GM12878 (cell line): ENCODE data around the gene TRPM3.

Experiments used
- CEBPB ChIP-seq, 2 experiments: fragments of 150-350 bp in 1 of 2; IDR thresholded peaks; 2 replicates each; pipeline ENCODE4 v1.6.1; 2012 to 2014; ENCODE audit warnings: low read depth in 2 of 2, low read length in 2 of 2, borderline replicate concordance in 1 of 2, inconsistent platforms in 1 of 2
- CHD2 ChIP-seq: IDR thresholded peaks from 2 replicates; pipeline ENCODE4 v1.6.1; 2011; ENCODE audit warnings: low read depth, low read length, improper control_type of control experiment, borderline replicate concordance
- EZH2 ChIP-seq: IDR thresholded peaks from 2 replicates; pipeline ENCODE4 v1.6.1; 2012; ENCODE audit warnings: low read depth, mild to moderate bottlenecking, control low read depth, inconsistent platforms, low read length, borderline replicate concordance; ENCODE audit not compliant: control insufficient read depth
- MXI1 ChIP-seq: fragments of 150-350 bp; IDR thresholded peaks from 2 replicates; pipeline ENCODE4 v1.6.1; 2011; ENCODE audit warnings: low read depth, mild to moderate bottlenecking, inconsistent platforms, low read length, improper control_type of control experiment
- MYC ChIP-seq: IDR thresholded peaks from 2 replicates; pipeline ENCODE4 v1.6.1; 2011; ENCODE audit warnings: mild to moderate bottlenecking, low read length, moderate library complexity, inconsistent platforms; ENCODE audit not compliant: insufficient read depth, insufficient replicate concordance, insufficient read length, severe bottlenecking
- POLR2A ChIP-seq: IDR thresholded peaks from 2 replicates; pipeline ENCODE4 v1.6.1; 2011; ENCODE audit warnings: low read depth, mild to moderate bottlenecking, low read length
- POLR2AphosphoS5 ChIP-seq: IDR thresholded peaks from 2 replicates; pipeline ENCODE4 v1.6.1; 2011; ENCODE audit warnings: mild to moderate bottlenecking, low read length, inconsistent platforms
- SIX5 ChIP-seq: IDR thresholded peaks from 2 replicates; pipeline ENCODE4 v1.6.1; 2011; ENCODE audit warnings: mild to moderate bottlenecking, low read depth, low read length, moderate library complexity; ENCODE audit not compliant: severe bottlenecking
- SREBF2 ChIP-seq: IDR thresholded peaks from 2 replicates; pipeline ENCODE4 v1.6.1; 2012; ENCODE audit warnings: mild to moderate bottlenecking, low read length
- YY1 ChIP-seq: IDR thresholded peaks from 2 replicates; pipeline ENCODE4 v1.6.1; 2011; ENCODE audit warnings: low read depth, mild to moderate bottlenecking, low read length
- ZNF274 ChIP-seq: IDR thresholded peaks from one replicate; pipeline ENCODE4 v1.8.0; 2011; ENCODE audit not compliant: insufficient read length, insufficient read depth

DNA sequence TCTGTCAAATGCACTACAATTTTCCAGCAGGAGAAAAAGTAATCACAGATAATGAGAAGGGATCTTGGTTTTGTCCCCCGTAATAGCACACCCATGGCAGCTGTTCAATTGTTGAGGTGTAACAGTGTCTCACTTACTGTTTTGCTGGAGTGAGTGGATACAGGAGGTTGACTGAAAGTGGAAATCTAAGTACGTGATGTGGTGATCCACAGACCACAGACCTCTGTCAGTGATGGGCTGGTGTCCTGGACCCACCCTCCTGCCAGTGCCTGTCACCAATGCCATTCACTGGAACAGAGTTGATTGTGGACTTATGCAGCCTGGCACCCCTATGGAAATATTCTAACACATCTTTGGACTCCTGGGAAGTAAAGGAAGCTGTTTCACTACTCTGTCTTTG is 261.7 kb downstream of the TRPM3 start:
- no peak for TF ChIP-seq YY1
- no peak for TF ChIP-seq MXI1
- no peak for TF ChIP-seq ZNF274
- no peak for TF ChIP-seq CEBPB (IDR thresholded peaks at IDR 0.05; ENCODE audit: borderline replicate concordance in 1 of 2, low read depth in 2 of 2, low read length in 2 of 2)
- no peak for TF ChIP-seq POLR2AphosphoS5
- no peak for TF ChIP-seq CHD2
- no peak for TF ChIP-seq SREBF2
- no peak for TF ChIP-seq MYC
- no peak for TF ChIP-seq EZH2
- no peak for TF ChIP-seq POLR2A
- TF ChIP-seq SIX5, result no peak
